ENCODE measurements around the gene TFR2. TPM values are rescaled to one million over a fixed set of nuclear protein-coding genes. Genes with fewer than 3 reads are reported as not detected.

Gene TFR2
- total RNA-seq, 1 experiment from 2014 or later, result 11.8 TPM

DNA sequence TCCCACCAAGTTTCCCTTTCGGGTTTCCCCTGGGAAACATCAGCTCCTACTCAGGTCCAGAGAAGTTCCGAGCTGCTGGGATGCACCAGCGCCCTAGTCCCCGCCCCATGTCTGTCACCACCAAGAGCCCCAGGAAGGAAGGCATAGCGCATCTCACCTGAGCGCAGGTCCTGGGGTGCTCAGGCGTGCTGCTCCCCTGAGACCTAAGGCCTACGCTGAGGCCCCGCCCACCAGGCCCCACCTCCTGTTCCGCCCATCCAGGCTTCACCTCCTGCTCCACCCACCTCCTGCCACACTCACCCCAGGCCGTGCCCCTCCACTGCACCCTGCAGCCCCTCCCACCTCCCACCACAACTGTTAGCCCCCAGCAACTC lies 1.2 kb upstream of the TFR2 start (continued):
- TF ChIP-seq, protein P1, sequence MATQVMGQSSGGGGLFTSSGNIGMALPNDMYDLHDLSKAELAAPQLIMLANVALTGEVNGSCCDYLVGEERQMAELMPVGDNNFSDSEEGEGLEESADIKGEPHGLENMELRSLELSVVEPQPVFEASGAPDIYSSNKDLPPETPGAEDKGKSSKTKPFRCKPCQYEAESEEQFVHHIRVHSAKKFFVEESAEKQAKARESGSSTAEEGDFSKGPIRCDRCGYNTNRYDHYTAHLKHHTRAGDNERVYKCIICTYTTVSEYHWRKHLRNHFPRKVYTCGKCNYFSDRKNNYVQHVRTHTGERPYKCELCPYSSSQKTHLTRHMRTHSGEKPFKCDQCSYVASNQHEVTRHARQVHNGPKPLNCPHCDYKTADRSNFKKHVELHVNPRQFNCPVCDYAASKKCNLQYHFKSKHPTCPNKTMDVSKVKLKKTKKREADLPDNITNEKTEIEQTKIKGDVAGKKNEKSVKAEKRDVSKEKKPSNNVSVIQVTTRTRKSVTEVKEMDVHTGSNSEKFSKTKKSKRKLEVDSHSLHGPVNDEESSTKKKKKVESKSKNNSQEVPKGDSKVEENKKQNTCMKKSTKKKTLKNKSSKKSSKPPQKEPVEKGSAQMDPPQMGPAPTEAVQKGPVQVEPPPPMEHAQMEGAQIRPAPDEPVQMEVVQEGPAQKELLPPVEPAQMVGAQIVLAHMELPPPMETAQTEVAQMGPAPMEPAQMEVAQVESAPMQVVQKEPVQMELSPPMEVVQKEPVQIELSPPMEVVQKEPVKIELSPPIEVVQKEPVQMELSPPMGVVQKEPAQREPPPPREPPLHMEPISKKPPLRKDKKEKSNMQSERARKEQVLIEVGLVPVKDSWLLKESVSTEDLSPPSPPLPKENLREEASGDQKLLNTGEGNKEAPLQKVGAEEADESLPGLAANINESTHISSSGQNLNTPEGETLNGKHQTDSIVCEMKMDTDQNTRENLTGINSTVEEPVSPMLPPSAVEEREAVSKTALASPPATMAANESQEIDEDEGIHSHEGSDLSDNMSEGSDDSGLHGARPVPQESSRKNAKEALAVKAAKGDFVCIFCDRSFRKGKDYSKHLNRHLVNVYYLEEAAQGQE (IDR thresholded peaks at IDR 0.05; ENCODE audit: low read depth), result no peak
- TF ChIP-seq FOSL1 (IDR thresholded peaks at IDR 0.05; ENCODE audit: low read depth) (no peak), MAX (IDR thresholded peaks at IDR 0.05) (no peak), POLR2AphosphoS5 (IDR thresholded peaks at IDR 0.05; ENCODE audit: low read depth, low read length) (no peak), RAD21 (IDR thresholded peaks at IDR 0.05; ENCODE audit: low read depth) (no peak), ZFX (IDR thresholded peaks at IDR 0.05) (no peak), ZNF274 (IDR thresholded peaks at IDR 0.05; ENCODE audit: low read depth, low read length) (no peak), SRF (IDR thresholded peaks at IDR 0.05; ENCODE audit: low read depth) (no peak), TCF7L2 (IDR thresholded peaks at IDR 0.05; ENCODE audit: borderline replicate concordance, extremely low read depth, insufficient read depth, insufficient read length) (no peak)
- TF ChIP-seq, protein P2, sequence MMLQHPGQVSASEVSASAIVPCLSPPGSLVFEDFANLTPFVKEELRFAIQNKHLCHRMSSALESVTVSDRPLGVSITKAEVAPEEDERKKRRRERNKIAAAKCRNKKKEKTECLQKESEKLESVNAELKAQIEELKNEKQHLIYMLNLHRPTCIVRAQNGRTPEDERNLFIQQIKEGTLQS (IDR thresholded peaks at IDR 0.05), result no peak

GRCh38 chr7:100641860-100642533 lies 645 bp upstream of the TFR2 start:
- Histone ChIP-seq H3K4me1 (ENCODE audit: control insufficient read depth in 1 of 2, insufficient read depth in 2 of 2, low read length in 2 of 2) (peaks cover 4 to 13% of the 10 kb centered on the region in 2 experiments), H3K9me3 (ENCODE audit: control insufficient read depth in 1 of 2, insufficient read depth in 1 of 2, low read depth in 1 of 2, low read length in 2 of 2) (no peaks in the 10 kb centered on the region), H3K27me3 (ENCODE audit: insufficient read depth, low read length) (no peaks in the 10 kb centered on the region), H3K27ac (ENCODE audit: low read depth, low read length) (no peak overlapping the region; the same call in 1 of the 2 replicates), H4K20me1 (ENCODE audit: insufficient read depth) (no peaks in the 10 kb centered on the region), H3K4me2 (ENCODE audit: low read length) (peak overlapping the region; percentile 23; the same call in 1 of the 2 replicates), H3K4me3 (replicated peaks in 1 of 2; ENCODE audit: low read depth in 1 of 2, low read length in 2 of 2) (no peak overlapping the region), H3K36me3 (ENCODE audit: control insufficient read depth in 1 of 2, insufficient read depth in 2 of 2, low read length in 2 of 2) (no peaks in the 10 kb centered on the region), H2AFZ (ENCODE audit: low read depth, low read length, poor library complexity, severe bottlenecking) (no peak overlapping the region), H3K9ac (ENCODE audit: low read length) (no peak overlapping the region), H3K9me2 (ENCODE audit: insufficient read depth) (no peaks in the 10 kb centered on the region), H3K79me2 (ENCODE audit: insufficient read depth, low read length) (no peaks in the 10 kb centered on the region)
- intact Hi-C loops (cut with micrococcal nuclease), result no loop called here
- ChIA-PET CTCF (interaction anchor here (0.9 to 1.1 kb wide), 2 partner anchors 8 to 9 kb away, joined by 3 read pairs; no protein-coding TSS in a partner anchor), POLR2A (interaction anchor here (0.6 kb wide), 1 partner anchor 448 kb away, joined by 3 read pairs; no protein-coding TSS in a partner anchor), RAD21 (ENCODE audit: low non-redundant PET in 1 of 2, low total read pairs in 2 of 2, uncharacterized antibody in 2 of 2, unreplicated experiment in 2 of 2) (interaction anchor here in 1 of 2 experiments (0.7 kb wide), 1 partner anchor 145 kb away, joined by 3 read pairs; no protein-coding TSS in a partner anchor)
- ATAC-seq (no peak), DNase-seq (ENCODE audit: low read depth, low spot score) (no peak)
- no TSS peak for BruUV-seq (replicated peaks)
- TF ChIP-seq CTCF (IDR thresholded peaks at IDR 0.05 in 2 of 3, conservative IDR thresholded peaks at IDR 0.05 in 1 of 3; ENCODE audit: borderline replicate concordance in 1 of 3, insufficient read depth in 1 of 3, low read depth in 2 of 3, low read length in 2 of 3) (no peak), MAX (IDR thresholded peaks at IDR 0.05) (no peak), ZNF274 (IDR thresholded peaks at IDR 0.05; ENCODE audit: low read depth, low read length) (no peak), CEBPB (IDR thresholded peaks at IDR 0.05; ENCODE audit: low read depth) (no peak), JUND (IDR thresholded peaks at IDR 0.05) (no peak)

All from HCT116 (cell line).